WERI-Rb-1 (cell line): Measurements from ENCODE around the gene MAST4.
A peak's percentile ranks its signal among the peaks of the same experiment; 100 is the strongest.

Experiments used
- DNase-seq: peaks from one replicate; pipeline ENCODE4 v3.0.0-alpha.2; 2020
- H3K27ac ChIP-seq: fragments of 250-450 bp; sonication (Bioruptor Pico); 2 replicates; pipeline ENCODE4 v1.5.1; 2020; ENCODE audit warnings: mild to moderate bottlenecking, moderate library complexity
- H3K27me3 ChIP-seq: fragments of 250-450 bp; sonication (Bioruptor Pico); 2 replicates; pipeline ENCODE4 v1.5.1; 2021; ENCODE audit warnings: mild to moderate bottlenecking, low read depth, moderate library complexity; ENCODE audit not compliant: insufficient read depth, severe bottlenecking
- H3K36me3 ChIP-seq: fragments of 250-450 bp; sonication (Bioruptor Pico); 2 replicates; pipeline ENCODE4 v1.5.1; 2020; ENCODE audit warnings: mild to moderate bottlenecking, moderate library complexity
- H3K4me3 ChIP-seq: 2 replicates; pipeline ENCODE4 v1.5.1; 2011; ENCODE audit warnings: low read depth, mild to moderate bottlenecking, control low read depth, low read length
- H3K9me3 ChIP-seq: fragments of 250-450 bp; sonication (Bioruptor Pico); 2 replicates; pipeline ENCODE4 v1.5.1; 2021; ENCODE audit warnings: mild to moderate bottlenecking, moderate library complexity; ENCODE audit not compliant: severe bottlenecking
- TF ChIP-seq, protein P1 (sequence below): IDR thresholded peaks from 2 replicates; pipeline ENCODE4 v1.5.1; 2011; ENCODE audit warnings: low read depth, mild to moderate bottlenecking, control low read depth, inconsistent platforms, low read length

MAST4 gene

DNA sequence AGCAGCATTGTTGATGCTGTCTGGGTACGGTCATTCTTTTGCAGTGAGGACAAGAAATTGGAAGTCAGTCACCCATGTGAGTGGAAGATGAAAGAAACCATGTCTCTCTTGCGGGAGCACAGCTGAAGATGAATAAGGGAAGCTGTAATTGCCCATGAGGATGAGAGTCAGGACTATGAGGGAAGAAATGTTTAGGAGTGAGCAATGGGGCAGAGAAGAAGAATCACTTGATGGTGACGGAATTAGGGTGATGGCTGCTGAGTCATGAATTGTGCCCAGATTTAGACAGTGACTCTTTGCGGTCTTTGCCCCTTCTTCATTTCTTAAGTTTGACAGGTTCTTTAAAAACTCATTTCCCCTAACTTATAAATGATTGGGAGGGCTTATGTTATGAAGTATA lies 183.3 kb downstream of the MAST4 start:
- H3K27me3 ChIP-seq = no peaks in the 10 kb centered on the region
- no peak overlapping the region for H3K27ac ChIP-seq
- TF ChIP-seq, protein P1, sequence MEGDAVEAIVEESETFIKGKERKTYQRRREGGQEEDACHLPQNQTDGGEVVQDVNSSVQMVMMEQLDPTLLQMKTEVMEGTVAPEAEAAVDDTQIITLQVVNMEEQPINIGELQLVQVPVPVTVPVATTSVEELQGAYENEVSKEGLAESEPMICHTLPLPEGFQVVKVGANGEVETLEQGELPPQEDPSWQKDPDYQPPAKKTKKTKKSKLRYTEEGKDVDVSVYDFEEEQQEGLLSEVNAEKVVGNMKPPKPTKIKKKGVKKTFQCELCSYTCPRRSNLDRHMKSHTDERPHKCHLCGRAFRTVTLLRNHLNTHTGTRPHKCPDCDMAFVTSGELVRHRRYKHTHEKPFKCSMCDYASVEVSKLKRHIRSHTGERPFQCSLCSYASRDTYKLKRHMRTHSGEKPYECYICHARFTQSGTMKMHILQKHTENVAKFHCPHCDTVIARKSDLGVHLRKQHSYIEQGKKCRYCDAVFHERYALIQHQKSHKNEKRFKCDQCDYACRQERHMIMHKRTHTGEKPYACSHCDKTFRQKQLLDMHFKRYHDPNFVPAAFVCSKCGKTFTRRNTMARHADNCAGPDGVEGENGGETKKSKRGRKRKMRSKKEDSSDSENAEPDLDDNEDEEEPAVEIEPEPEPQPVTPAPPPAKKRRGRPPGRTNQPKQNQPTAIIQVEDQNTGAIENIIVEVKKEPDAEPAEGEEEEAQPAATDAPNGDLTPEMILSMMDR = no peak
- no peaks in the 10 kb centered on the region for H3K36me3 ChIP-seq
- DNase-seq = no peak
- no peaks in the 10 kb centered on the region for H3K9me3 ChIP-seq
- no peak overlapping the region for H3K4me3 ChIP-seq

DNA sequence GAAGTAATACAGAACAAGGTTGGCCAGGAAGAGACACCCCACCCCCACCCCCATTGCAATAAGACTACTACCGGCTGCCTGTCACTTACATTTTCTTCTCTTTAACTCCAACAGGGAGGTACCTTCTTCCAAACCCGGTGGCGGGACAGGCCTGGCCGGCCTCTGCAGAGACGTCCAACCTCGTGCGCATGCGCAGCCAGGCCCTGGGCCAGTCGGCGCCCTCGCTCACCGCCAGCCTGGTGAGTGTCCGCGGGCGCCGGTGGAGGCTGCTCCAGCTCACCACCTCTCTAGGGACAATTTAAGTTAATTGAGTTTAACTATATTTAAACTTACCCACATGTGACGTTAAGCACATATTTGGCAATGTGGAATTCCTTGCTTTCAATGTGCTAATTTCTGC lies 192.4 kb downstream of the MAST4 start:
- Histone ChIP-seq H3K27me3 (no peaks in the 10 kb centered on the region), H3K36me3 (no peaks in the 10 kb centered on the region), H3K4me3 (no peak overlapping the region), H3K27ac (no peak overlapping the region), H3K9me3 (no peaks in the 10 kb centered on the region)
- DNase-seq = no peak
- TF ChIP-seq, protein P1 = no peak

DNA sequence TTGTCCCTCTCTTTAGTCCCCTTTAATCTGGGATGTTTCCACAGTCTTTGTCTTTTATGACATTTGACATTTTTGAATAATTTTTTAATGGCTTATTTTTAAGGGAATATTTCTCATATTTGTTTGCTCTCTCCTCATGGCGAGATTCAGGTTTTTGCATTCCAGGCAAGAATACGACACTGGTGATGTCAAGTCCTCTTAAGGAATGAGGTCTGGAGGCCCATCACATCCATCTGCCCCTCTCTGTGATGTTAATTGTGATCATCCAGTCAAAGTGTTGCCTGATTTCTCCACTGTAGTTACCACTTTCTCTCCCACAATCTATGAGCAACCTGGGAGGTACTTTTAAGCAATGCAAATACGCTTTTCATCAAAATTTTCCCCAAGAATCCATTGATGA lies 193.2 kb downstream of the MAST4 start:
- Histone ChIP-seq H3K4me3 (no peak overlapping the region), H3K27me3 (no peaks in the 10 kb centered on the region), H3K9me3 (no peaks in the 10 kb centered on the region), H3K27ac (no peak overlapping the region), H3K36me3 (no peaks in the 10 kb centered on the region)
- TF ChIP-seq, protein P1 = no peak
- no peak for DNase-seq

DNA sequence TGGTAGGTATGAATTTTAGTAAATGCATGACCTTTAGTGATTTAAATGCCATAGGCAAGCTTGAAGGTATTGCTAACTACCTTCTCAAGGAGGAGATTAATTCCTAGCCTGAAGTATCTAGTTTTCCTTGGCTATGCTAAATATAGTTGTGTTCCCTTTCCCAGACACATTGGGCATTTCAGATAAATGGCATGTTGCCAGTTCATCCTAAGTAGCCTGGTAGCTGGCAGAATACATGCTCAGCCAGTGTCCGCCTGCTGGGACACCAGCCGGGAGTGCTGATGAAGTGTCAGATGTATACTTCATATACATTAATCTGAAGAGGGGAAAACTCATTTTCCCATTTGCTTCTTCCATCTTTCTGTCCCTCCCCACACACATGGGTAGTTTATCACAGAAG lies 196.9 kb downstream of the MAST4 start:
- H3K36me3 ChIP-seq = no peaks in the 10 kb centered on the region
- no peaks in the 10 kb centered on the region for H3K9me3 ChIP-seq
- no peak overlapping the region for H3K4me3 ChIP-seq
- TF ChIP-seq, protein P1 = no peak
- H3K27me3 ChIP-seq = no peaks in the 10 kb centered on the region
- no peak for DNase-seq
- no peak overlapping the region for H3K27ac ChIP-seq

DNA sequence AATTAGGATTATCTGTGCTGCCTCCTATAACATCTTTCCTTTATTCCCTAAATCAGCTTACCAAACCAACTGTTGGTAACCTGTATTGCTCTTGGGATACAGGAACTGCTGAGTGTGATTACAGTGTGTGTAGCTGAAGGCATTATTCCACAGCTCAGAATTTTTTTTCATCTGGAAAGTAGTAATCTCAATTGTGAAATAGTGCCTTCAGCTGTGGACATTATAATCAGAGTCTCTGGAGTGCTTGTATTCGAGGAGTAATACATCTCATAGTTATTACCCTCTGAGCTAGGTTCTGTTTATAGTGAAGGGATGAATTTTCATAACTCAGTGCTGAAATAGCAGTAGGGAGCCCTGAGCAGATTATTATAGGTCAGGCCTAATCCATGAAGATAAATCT lies 199.5 kb downstream of the MAST4 start:
- DNase-seq = no peak
- TF ChIP-seq, protein P1 = no peak
- H3K9me3 ChIP-seq = no peaks in the 10 kb centered on the region
- H3K4me3 ChIP-seq = no peak overlapping the region
- H3K27ac ChIP-seq = 0 out of 2 replicates have a peak overlapping the region, but pooled peaks have one; percentile 12
- H3K36me3 ChIP-seq = no peaks in the 10 kb centered on the region
- no peaks in the 10 kb centered on the region for H3K27me3 ChIP-seq
